GM18951 (cell line): ENCODE measurements around the gene PNO1.
"Not testable (repeated sequence)": the region's sequence is repeated elsewhere in the genome, so short reads cannot be mapped to it uniquely, and the experiment has no call there.

Experiments
- POLR2A ChIP-seq: IDR thresholded peaks from 4 replicates; pipeline ENCODE4 v1.6.1; 2011; ENCODE audit warnings: mild to moderate bottlenecking; ENCODE audit not compliant: insufficient read length, insufficient read depth; ENCODE audit errors: extremely low read depth
- in situ Hi-C: fragments of 300-500 bp; cut with MboI; formaldehyde crosslinking; loops from one replicate; pipeline ENCODE4 v1.12.0; 2022; ENCODE audit warnings: low sequenced_read_pairs, mixed read lengths, inconsistent platforms; ENCODE audit not compliant: unreplicated experiment

PNO1 gene

DNA sequence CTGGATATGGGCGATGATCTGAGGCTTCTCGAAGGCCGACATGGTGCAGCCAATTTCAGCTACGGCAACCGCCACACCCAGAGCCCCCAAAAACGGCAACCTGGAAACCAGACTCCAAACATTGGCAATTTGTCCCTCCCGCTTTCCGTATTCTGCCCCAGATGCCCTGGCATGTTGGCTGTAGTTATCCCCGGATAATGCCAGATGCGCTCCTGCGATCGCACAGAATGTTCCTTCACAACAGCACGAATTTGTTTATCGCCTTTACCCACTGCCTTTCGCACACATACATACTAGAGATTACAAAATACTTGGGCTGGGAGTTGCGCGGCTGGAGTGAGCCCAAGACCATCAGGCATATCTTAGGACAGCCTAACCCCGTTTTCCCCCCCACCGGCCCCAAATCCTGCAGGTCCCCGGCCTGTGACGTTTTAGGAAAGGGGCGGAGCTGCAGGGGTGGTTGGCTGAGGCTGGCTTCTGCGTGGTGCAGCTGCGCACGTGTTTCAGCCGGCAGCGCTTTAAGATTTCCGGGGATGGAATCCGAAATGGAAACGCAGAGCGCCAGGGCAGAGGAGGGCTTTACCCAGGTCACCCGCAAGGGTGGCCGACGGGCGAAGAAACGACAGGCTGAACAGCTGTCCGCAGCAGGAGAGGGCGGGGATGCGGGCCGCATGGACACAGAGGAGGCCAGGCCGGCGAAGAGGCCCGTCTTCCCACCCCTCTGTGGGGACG, at the start of gene PNO1:
Gene PNO1 (plus strand): TSS at position 487 of the 732 bp plus-strand sequence. CDS start 47 bp downstream, at position 534.
- TF ChIP-seq POLR2A: peak; percentile 44
- in situ Hi-C loops: no loop called here

DNA sequence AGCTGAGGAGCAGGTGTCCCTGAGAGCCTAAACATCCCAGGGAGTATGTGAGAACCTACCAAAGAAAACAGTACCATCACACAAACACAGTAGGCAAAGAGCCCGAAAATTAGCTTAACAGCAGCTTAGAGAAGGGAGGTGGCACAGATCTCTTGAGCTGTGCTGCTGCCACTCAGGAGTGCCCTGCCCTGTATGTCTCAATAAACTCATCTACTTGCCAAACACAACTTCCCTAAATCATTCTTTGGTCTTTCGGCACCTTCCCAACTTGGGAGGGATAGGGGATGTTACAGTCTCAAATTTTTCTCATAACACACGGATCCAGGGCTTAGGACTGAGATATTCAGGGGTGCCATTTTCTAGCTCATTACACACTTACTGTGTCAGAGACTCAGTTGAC, 49.6 kb upstream of the PNO1 start:
- no peak for TF ChIP-seq POLR2A
- in situ Hi-C loops: no loop called here

GRCh38 chr2:68110102-68110501, 47.6 kb upstream of the PNO1 start:
- TF ChIP-seq POLR2A: no peak
- in situ Hi-C loops: no loop called here

DNA sequence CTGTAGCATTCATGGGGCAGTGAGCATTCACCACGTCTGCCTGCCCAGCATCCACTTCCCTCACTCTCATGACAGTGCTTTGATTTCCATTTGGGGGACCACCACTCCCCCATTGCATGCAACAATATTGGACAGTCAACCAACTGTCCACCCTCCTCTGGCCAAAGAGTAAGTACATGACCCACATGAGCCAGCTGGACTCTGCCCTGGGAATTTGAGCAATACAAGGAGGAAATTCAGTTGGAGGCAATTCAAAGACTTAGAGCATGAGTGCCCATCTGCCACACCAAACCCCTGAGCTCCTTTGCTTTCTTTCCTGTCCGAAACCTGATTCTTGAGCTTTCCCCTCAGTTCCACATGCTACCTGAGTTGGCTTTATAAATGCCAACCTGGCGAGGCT, 41.7 kb upstream of the PNO1 start:
- in situ Hi-C loops: no loop called here
- TF ChIP-seq POLR2A: no peak

DNA sequence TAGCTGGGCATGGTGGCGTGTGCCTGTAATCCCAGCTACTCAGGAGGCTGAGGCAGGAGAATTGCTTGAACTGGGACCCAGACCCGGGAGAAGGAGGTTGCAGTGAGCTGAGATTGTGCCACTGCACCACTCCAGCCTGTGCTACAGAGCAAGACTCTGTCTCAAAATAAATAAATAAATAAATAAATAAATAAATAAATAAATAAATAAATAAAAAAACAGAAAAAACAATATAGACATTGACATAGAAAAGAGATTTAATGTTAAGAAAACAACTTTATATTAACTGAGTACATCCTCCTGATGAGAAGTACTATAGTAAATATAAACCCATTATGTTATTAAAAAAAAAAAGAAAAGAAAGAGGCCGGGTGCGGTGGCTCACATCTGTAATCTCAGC, 39.8 kb upstream of the PNO1 start:
- in situ Hi-C loops: not testable (repeated sequence)

DNA sequence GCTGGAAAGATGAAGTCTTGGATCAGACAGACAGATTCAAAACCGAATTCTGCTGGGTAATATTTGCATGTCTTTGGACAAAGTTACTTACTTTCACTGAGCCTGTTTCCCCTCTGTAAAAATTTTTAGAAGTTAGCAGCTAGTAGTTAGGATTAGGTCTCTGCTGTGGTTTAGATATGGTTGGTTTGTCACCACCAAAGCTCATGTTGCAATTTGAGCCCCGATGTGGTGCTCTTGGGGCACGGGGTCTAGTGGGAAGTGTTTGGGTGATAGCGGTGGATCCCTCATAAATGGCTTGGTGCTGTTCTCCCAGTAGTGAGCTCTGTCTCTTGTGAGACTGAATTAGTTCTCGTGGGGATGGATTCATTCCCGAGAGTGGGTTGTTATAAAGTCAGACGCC, 38.9 kb upstream of the PNO1 start:
- no peak for TF ChIP-seq POLR2A
- in situ Hi-C loops: no loop called here

- TF ChIP-seq POLR2A: no peak
- in situ Hi-C loops: no loop called here
These were observed 38.2 kb upstream of the PNO1 start for GRCh38 chr2:68119504-68119903.

- in situ Hi-C loops: loop anchor here (10.0 kb wide), 2 partner anchors 163 to 323 kb away; no protein-coding TSS in a partner anchor
- TF ChIP-seq POLR2A: no peak
These were observed 35.6 kb upstream of the PNO1 start for GRCh38 chr2:68121873-68122679.

- in situ Hi-C loops: loop anchor here (10.0 kb wide), 2 partner anchors 162 to 322 kb away; no protein-coding TSS in a partner anchor
- TF ChIP-seq POLR2A: no peak
These were observed 35.1 kb upstream of the PNO1 start for GRCh38 chr2:68122680-68122964.

GRCh38 chr2:68124321-68124720, 33.4 kb upstream of the PNO1 start:
- in situ Hi-C loops: loop anchor here (10.0 kb wide), 2 partner anchors 160 to 320 kb away; no protein-coding TSS in a partner anchor
- no peak for TF ChIP-seq POLR2A

- no peak for TF ChIP-seq POLR2A
- in situ Hi-C loops: loop anchor here (10.0 kb wide), 2 partner anchors 159 to 319 kb away; no protein-coding TSS in a partner anchor
These were observed 31.9 kb upstream of the PNO1 start for GRCh38 chr2:68125821-68126220.

DNA sequence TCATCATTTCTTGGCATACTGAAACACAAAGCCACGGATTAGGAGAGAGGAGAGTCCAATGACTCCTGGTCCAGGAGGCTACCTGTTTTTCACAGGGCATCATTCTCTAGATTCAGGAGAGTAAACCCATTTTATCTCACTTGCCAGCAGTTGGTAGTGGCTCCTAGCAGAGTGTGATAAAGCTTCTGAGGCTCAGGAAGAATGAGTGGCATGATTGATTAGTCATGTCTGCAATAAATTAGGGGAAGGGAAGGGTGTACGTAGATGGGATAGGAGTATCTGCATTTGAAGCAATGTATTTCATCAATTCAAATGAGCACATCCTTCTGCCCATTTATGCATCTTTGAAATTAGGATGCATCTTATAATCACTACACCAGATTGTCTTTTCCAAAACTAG, 31.1 kb upstream of the PNO1 start:
- TF ChIP-seq POLR2A: no peak
- in situ Hi-C loops: loop anchor here (10.0 kb wide), 2 partner anchors 158 to 318 kb away; no protein-coding TSS in a partner anchor

GRCh38 chr2:68127358-68128242, 30.1 kb upstream of the PNO1 start:
- in situ Hi-C loops: loop anchor here (10.0 kb wide), 2 partner anchors 157 to 317 kb away; no protein-coding TSS in a partner anchor
- TF ChIP-seq POLR2A: no peak
